Muscle layer of colon (tissue), 2 donors: ENCODE results near the gene SMIM12.

ENCODE experiments used
- H3K27ac ChIP-seq: one replicate; pipeline ENCODE4 v1.7.0; 2013; ENCODE audit warnings: low read depth, mild to moderate bottlenecking, low read length, moderate library complexity
- H3K27me3 ChIP-seq, 2 donors: one replicate each; pipeline ENCODE4 v1.7.0; 2013; ENCODE audit warnings: low read length in 2 of 2, mild to moderate bottlenecking in 2 of 2; ENCODE audit not compliant: insufficient read depth in 2 of 2, control insufficient read depth in 1 of 2
- H3K36me3 ChIP-seq: one replicate; pipeline ENCODE4 v1.7.0; 2013; ENCODE audit warnings: mild to moderate bottlenecking, low read length; ENCODE audit not compliant: insufficient read depth
- H3K4me1 ChIP-seq: one replicate; pipeline ENCODE4 v1.7.0; 2013; ENCODE audit warnings: mild to moderate bottlenecking, low read length; ENCODE audit not compliant: insufficient read depth
- H3K4me3 ChIP-seq, 2 donors: one replicate each; pipeline ENCODE4 v1.7.0; 2013; ENCODE audit warnings: low read length in 2 of 2, low read depth in 1 of 2, mild to moderate bottlenecking in 1 of 2, moderate library complexity in 1 of 2
- H3K9ac ChIP-seq: one replicate; pipeline ENCODE4 v1.7.0; 2013; ENCODE audit warnings: low read length
- H3K9me3 ChIP-seq: one replicate; pipeline ENCODE4 v1.7.0; 2013; ENCODE audit warnings: mild to moderate bottlenecking, low read length
- donor health status: abdominal sarcoma.
- donor health status: Adenocarcinoma of cecum.

The SMIM12 gene

GRCh38 chr1:34856697-34857096 lies 2.9 kb downstream of the SMIM12 start:
- Histone ChIP-seq H3K9ac (no peak overlapping the region), H3K36me3 (peaks cover 26% of the 10 kb centered on the region), H3K27me3 (no peaks in the 10 kb centered on the region), H3K4me3 (no peak overlapping the region), H3K27ac (no peak overlapping the region), H3K9me3 (no peaks in the 10 kb centered on the region), H3K4me1 (peaks cover 23% of the 10 kb centered on the region)

- Histone ChIP-seq H3K9ac (no peak overlapping the region), H3K9me3 (no peaks in the 10 kb centered on the region), H3K4me1 (peaks cover 6% of the 10 kb centered on the region), H3K27me3 (no peaks in the 10 kb centered on the region), H3K4me3 (no peak overlapping the region), H3K27ac (peak overlapping the region; percentile 21), H3K36me3 (peaks cover 41% of the 10 kb centered on the region)
These were observed 6.8 kb downstream of the SMIM12 start for GRCh38 chr1:34852677-34853217.

- Histone ChIP-seq H3K36me3 (peaks cover 41% of the 10 kb centered on the region), H3K9ac (no peak overlapping the region), H3K4me1 (no peaks in the 10 kb centered on the region), H3K27me3 (no peaks in the 10 kb centered on the region), H3K9me3 (no peaks in the 10 kb centered on the region), H3K4me3 (no peak overlapping the region), H3K27ac (no peak overlapping the region)
These were observed 8.0 kb downstream of the SMIM12 start for GRCh38 chr1:34851431-34852105.

- H3K4me1 ChIP-seq, result no peaks in the 10 kb centered on the region
- no peak overlapping the region for H3K27ac ChIP-seq
- no peaks in the 10 kb centered on the region for H3K9me3 ChIP-seq
- H3K9ac ChIP-seq, result no peak overlapping the region
- no peak overlapping the region for H3K4me3 ChIP-seq
- H3K27me3 ChIP-seq, result no peaks in the 10 kb centered on the region
- peaks cover 36% of the 10 kb centered on the region for H3K36me3 ChIP-seq
These were observed 9.2 kb downstream of the SMIM12 start for GRCh38 chr1:34850382-34850781.

GRCh38 chr1:34847094-34847493 lies 12.5 kb downstream of the SMIM12 start:
- no peaks in the 10 kb centered on the region for H3K9me3 ChIP-seq
- H3K4me3 ChIP-seq, result no peak overlapping the region
- H3K27me3 ChIP-seq, result no peaks in the 10 kb centered on the region
- peaks cover 18% of the 10 kb centered on the region for H3K36me3 ChIP-seq
- H3K4me1 ChIP-seq, result no peaks in the 10 kb centered on the region
- H3K27ac ChIP-seq, result no peak overlapping the region
- H3K9ac ChIP-seq, result no peak overlapping the region

GRCh38 chr1:34846265-34846664 lies 13.3 kb downstream of the SMIM12 start:
- H3K4me3 ChIP-seq, result no peak overlapping the region
- H3K27ac ChIP-seq, result no peak overlapping the region
- H3K27me3 ChIP-seq, result no peaks in the 10 kb centered on the region
- H3K4me1 ChIP-seq, result no peaks in the 10 kb centered on the region
- H3K36me3 ChIP-seq, result peaks cover 10% of the 10 kb centered on the region
- no peak overlapping the region for H3K9ac ChIP-seq
- no peaks in the 10 kb centered on the region for H3K9me3 ChIP-seq

GRCh38 chr1:34845131-34845901 lies 14.2 kb downstream of the SMIM12 start:
- Histone ChIP-seq H3K27ac (no peak overlapping the region), H3K27me3 (no peaks in the 10 kb centered on the region), H3K9ac (no peak overlapping the region), H3K36me3 (peaks cover 9% of the 10 kb centered on the region), H3K4me1 (no peaks in the 10 kb centered on the region), H3K9me3 (no peaks in the 10 kb centered on the region), H3K4me3 (no peak overlapping the region)

GRCh38 chr1:34844252-34844634 lies 15.3 kb downstream of the SMIM12 start:
- Histone ChIP-seq H3K9ac (no peak overlapping the region), H3K27ac (no peak overlapping the region), H3K4me1 (no peaks in the 10 kb centered on the region)

GRCh38 chr1:34843392-34844251 lies 15.9 kb downstream of the SMIM12 start:
- Histone ChIP-seq H3K4me1 (no peaks in the 10 kb centered on the region), H3K9me3 (no peaks in the 10 kb centered on the region), H3K36me3 (no peaks in the 10 kb centered on the region), H3K4me3 (no peak overlapping the region), H3K27ac (no peak overlapping the region), H3K9ac (no peak overlapping the region), H3K27me3 (no peaks in the 10 kb centered on the region)

More at GRCh38 chr1:34844252-34844634, 15.3 kb downstream of the SMIM12 start:
- no peak overlapping the region for H3K4me3 ChIP-seq
- no peaks in the 10 kb centered on the region for H3K27me3 ChIP-seq
- H3K9me3 ChIP-seq, result no peaks in the 10 kb centered on the region
- H3K36me3 ChIP-seq, result peaks cover 6% of the 10 kb centered on the region

- Histone ChIP-seq H3K9ac (no peak overlapping the region), H3K27ac (no peak overlapping the region), H3K4me1 (no peaks in the 10 kb centered on the region)
These were observed 16.6 kb downstream of the SMIM12 start for GRCh38 chr1:34842952-34843371.

GRCh38 chr1:34842073-34842472 lies 17.5 kb downstream of the SMIM12 start:
- Histone ChIP-seq H3K9ac (no peak overlapping the region), H3K4me3 (no peak overlapping the region), H3K36me3 (no peaks in the 10 kb centered on the region), H3K27ac (no peak overlapping the region), H3K27me3 (no peaks in the 10 kb centered on the region), H3K4me1 (no peaks in the 10 kb centered on the region), H3K9me3 (no peaks in the 10 kb centered on the region)

More at GRCh38 chr1:34842952-34843371, 16.6 kb downstream of the SMIM12 start:
- no peak overlapping the region for H3K4me3 ChIP-seq
- H3K36me3 ChIP-seq, result no peaks in the 10 kb centered on the region
- H3K9me3 ChIP-seq, result no peaks in the 10 kb centered on the region
- no peaks in the 10 kb centered on the region for H3K27me3 ChIP-seq
